Measurements from ENCODE around the gene AGPS. TPM values are rescaled to one million over a fixed set of nuclear protein-coding genes. Genes with fewer than 3 reads are reported as not detected.
"Not testable (repeated sequence)": the region's sequence is repeated elsewhere in the genome, so short reads cannot be mapped to it uniquely, and the experiment has no call there.

Gene AGPS
- 34.1 and 45.4 TPM in 2 replicates for total RNA-seq (2012; rRNA removed)

GRCh38 chr2:177392373-177393202 lies at the start of gene AGPS:
TSS of gene AGPS (plus strand) at chr2:177392773. CDS start at chr2:177392790, 17 bp downstream.
- no peaks in the 10 kb centered on the region for H3K27me3 ChIP-seq (ENCODE audit: control insufficient read depth, insufficient read depth, low read length)
- no peaks in the 10 kb centered on the region for H3K36me3 ChIP-seq (ENCODE audit: insufficient read depth, low read length)
- H3K4me2 ChIP-seq (ENCODE audit: low read length), result peak within 1 kb of the TSS; percentile 97
- no peaks in the 10 kb centered on the region for H3K9me3 ChIP-seq (replicated peaks; ENCODE audit: low read length)
- peak within 1 kb of the TSS; percentile 83 for H3K9ac ChIP-seq (ENCODE audit: low read depth, low read length)
- H3K4me3 ChIP-seq (ENCODE audit: low read length), result peak within 1 kb of the TSS; percentile 88
- H3K4me1 ChIP-seq (ENCODE audit: control insufficient read depth, insufficient read depth, low read length), result peaks cover 29% of the 10 kb centered on the region

DNA sequence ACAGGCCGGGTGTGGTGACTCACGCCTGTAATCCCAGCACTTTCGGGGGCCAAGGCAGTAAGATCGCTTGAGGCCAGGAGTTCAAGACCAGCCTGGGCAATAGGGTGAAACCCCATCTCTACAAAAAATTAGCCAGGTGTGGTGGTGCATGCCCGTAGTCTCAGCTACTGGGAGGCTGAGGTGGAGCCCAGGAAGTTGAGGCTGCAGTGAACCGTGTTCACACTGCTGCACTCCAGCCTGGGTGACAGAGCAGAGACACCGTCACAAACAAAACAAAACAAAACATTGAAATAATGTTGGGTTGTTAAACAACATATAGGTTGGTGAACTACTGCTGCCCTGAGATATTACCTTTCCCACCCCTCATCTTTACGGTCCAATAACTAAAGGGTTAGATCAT lies 48.8 kb upstream of the AGPS start:
- Histone ChIP-seq H3K9me3 (replicated peaks; ENCODE audit: low read length) (no peaks in the 10 kb centered on the region), H3K4me2 (ENCODE audit: low read length) (no peak overlapping the region), H3K36me3 (ENCODE audit: insufficient read depth, low read length) (no peaks in the 10 kb centered on the region), H3K4me3 (ENCODE audit: low read length) (no peak overlapping the region), H3K9ac (ENCODE audit: low read depth, low read length) (no peak overlapping the region), H3K4me1 (ENCODE audit: control insufficient read depth, insufficient read depth, low read length) (no peaks in the 10 kb centered on the region), H3K27me3 (ENCODE audit: control insufficient read depth, insufficient read depth, low read length) (no peaks in the 10 kb centered on the region)

DNA sequence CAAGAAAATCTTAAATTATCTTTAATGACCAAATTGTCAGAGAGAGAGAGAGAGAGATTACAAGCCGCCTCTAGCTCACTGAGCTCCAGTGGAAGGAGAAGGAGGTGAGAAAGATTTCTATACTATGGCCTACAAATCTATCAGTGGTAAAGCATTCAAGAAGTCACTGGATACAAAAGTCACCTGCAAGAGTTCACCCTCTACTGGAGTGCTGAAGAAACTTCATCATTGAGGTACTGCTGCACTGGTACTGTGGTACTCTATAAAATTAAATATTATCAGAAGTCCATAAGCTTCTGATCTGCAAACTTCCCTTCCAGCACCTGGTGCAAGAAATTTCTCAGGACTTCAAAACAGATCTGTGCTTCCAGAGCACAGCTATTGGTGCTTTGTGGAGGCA lies 48.3 kb upstream of the AGPS start:
- Histone ChIP-seq H3K36me3 (ENCODE audit: insufficient read depth, low read length) (no peaks in the 10 kb centered on the region), H3K9me3 (replicated peaks; ENCODE audit: low read length) (no peaks in the 10 kb centered on the region), H3K4me3 (ENCODE audit: low read length) (no peak overlapping the region), H3K27me3 (ENCODE audit: control insufficient read depth, insufficient read depth, low read length) (no peaks in the 10 kb centered on the region), H3K4me2 (ENCODE audit: low read length) (no peak overlapping the region), H3K9ac (ENCODE audit: low read depth, low read length) (no peak overlapping the region), H3K4me1 (ENCODE audit: control insufficient read depth, insufficient read depth, low read length) (no peaks in the 10 kb centered on the region)

- Histone ChIP-seq H3K36me3 (ENCODE audit: insufficient read depth, low read length) (no peaks in the 10 kb centered on the region), H3K27me3 (ENCODE audit: control insufficient read depth, insufficient read depth, low read length) (no peaks in the 10 kb centered on the region), H3K9ac (ENCODE audit: low read depth, low read length) (no peak overlapping the region), H3K4me3 (ENCODE audit: low read length) (no peak overlapping the region), H3K9me3 (replicated peaks; ENCODE audit: low read length) (no peaks in the 10 kb centered on the region), H3K4me1 (ENCODE audit: control insufficient read depth, insufficient read depth, low read length) (no peaks in the 10 kb centered on the region), H3K4me2 (ENCODE audit: low read length) (no peak overlapping the region)
These were observed 46.4 kb upstream of the AGPS start for GRCh38 chr2:177346192-177346591.

DNA sequence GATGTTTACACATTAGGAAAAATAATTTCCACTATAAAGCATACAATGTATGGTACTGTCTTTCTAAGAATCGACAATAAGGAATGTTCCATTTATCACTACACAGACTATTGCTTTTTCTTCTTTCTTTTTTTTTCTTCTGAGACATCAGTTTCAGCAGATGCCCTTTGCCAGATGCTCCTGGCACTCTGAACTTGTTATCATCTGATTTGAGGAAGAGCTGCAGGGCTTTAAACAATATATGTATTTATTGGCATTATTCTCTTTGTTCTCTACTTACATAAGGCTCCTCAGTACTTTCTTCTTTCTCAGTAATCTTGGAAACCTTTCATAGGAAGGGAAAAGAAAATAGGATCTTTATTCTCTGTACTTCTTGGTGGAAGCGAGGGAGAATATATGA lies 45.0 kb upstream of the AGPS start:
- no peak overlapping the region for H3K9ac ChIP-seq (ENCODE audit: low read depth, low read length)
- no peaks in the 10 kb centered on the region for H3K36me3 ChIP-seq (ENCODE audit: insufficient read depth, low read length)
- H3K27me3 ChIP-seq (ENCODE audit: control insufficient read depth, insufficient read depth, low read length), result no peaks in the 10 kb centered on the region
- H3K4me3 ChIP-seq (ENCODE audit: low read length), result no peak overlapping the region
- no peak overlapping the region for H3K4me2 ChIP-seq (ENCODE audit: low read length)
- no peaks in the 10 kb centered on the region for H3K4me1 ChIP-seq (ENCODE audit: control insufficient read depth, insufficient read depth, low read length)
- no peaks in the 10 kb centered on the region for H3K9me3 ChIP-seq (replicated peaks; ENCODE audit: low read length)

GRCh38 chr2:177348118-177348654 lies 44.4 kb upstream of the AGPS start:
- no peaks in the 10 kb centered on the region for H3K4me1 ChIP-seq (ENCODE audit: control insufficient read depth, insufficient read depth, low read length)
- H3K36me3 ChIP-seq (ENCODE audit: insufficient read depth, low read length), result no peaks in the 10 kb centered on the region
- no peak overlapping the region for H3K4me3 ChIP-seq (ENCODE audit: low read length)
- no peaks in the 10 kb centered on the region for H3K9me3 ChIP-seq (replicated peaks; ENCODE audit: low read length)
- H3K9ac ChIP-seq (ENCODE audit: low read depth, low read length), result no peak overlapping the region
- no peaks in the 10 kb centered on the region for H3K27me3 ChIP-seq (ENCODE audit: control insufficient read depth, insufficient read depth, low read length)
- no peak overlapping the region for H3K4me2 ChIP-seq (ENCODE audit: low read length)

DNA sequence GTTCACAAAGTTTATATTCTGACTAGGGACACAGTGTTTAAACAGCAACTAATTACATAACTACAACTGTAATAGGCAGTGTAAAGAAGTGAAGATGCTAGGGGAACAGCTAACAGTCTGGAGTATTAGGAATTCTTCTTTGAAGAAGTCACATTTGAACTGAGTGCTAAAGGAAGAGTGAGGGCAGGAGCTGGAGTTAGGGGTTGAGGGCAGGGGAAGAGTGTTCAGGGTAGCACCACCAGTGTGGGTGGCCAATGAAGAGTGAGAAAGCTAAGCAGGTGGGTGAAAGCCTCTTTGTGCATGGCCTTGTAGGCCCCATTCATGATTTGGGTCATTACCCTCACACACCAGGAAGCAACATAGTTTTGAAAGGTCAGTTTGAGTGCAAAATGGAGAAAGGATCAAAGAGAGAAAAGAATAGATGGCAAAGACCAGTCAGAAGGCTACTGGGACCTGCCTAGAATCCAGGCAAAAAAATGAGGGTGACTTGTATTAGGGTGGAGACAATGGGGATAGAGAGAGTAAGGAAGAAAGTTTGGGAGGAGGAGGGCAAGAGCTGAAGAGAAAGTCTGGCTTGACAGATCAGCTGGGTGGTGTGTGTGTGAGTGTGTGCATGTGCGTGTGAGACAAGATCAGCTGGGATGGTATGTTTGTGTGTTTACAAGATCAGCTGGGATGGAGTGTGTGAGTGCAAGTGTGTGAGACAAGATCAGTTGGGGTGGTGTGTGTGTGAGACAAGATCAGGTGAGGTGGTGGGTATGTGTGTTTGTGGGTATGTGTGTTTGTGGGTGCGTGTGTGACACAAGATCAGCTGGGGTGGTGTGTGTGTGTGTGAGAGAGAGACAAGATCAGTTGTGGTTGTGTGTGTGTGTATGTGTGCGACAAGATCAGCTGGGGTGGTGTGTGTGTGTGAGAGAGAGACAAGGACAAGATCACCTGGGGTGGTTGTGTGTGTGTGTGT lies 43.6 kb upstream of the AGPS start:
- H3K4me3 ChIP-seq (ENCODE audit: low read length), result no peak overlapping the region
- H3K9me3 ChIP-seq (replicated peaks; ENCODE audit: low read length), result no peaks in the 10 kb centered on the region
- H3K9ac ChIP-seq (ENCODE audit: low read depth, low read length), result no peak overlapping the region
- H3K27me3 ChIP-seq (ENCODE audit: control insufficient read depth, insufficient read depth, low read length), result no peaks in the 10 kb centered on the region
- no peaks in the 10 kb centered on the region for H3K36me3 ChIP-seq (ENCODE audit: insufficient read depth, low read length)
- H3K4me2 ChIP-seq (ENCODE audit: low read length), result no peak overlapping the region
- no peaks in the 10 kb centered on the region for H3K4me1 ChIP-seq (ENCODE audit: control insufficient read depth, insufficient read depth, low read length)

GRCh38 chr2:177350624-177351023 lies 41.9 kb upstream of the AGPS start:
- H3K4me1 ChIP-seq (ENCODE audit: control insufficient read depth, insufficient read depth, low read length); H3K9me3 ChIP-seq (replicated peaks; ENCODE audit: low read length); H3K27me3 ChIP-seq (ENCODE audit: control insufficient read depth, insufficient read depth, low read length); H3K4me3 ChIP-seq (ENCODE audit: low read length); H3K36me3 ChIP-seq (ENCODE audit: insufficient read depth, low read length); H3K9ac ChIP-seq (ENCODE audit: low read depth, low read length); H3K4me2 ChIP-seq (ENCODE audit: low read length): not testable (repeated sequence)

DNA sequence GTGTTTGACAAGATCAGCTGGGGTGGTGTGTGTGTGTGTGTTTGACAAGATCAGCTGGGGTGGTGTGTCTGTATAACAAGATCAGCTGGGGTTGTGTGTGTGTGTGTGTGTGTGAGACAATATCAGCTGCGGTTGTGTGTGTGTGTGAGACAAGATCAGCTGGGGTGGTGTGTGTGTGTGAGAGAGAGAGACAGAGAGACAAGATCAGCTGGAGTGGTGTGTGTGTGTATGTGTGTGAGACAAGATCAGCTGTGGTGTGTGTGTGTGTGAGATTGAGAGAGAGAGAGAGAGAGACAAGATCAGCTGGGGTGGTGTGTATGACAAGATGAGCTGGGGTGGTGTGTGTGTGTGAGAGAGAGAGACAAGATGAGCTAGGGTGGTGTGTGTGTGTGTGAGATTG lies 41.5 kb upstream of the AGPS start:
- H3K9me3 ChIP-seq (replicated peaks; ENCODE audit: low read length); H3K4me2 ChIP-seq (ENCODE audit: low read length); H3K4me1 ChIP-seq (ENCODE audit: control insufficient read depth, insufficient read depth, low read length); H3K27me3 ChIP-seq (ENCODE audit: control insufficient read depth, insufficient read depth, low read length); H3K4me3 ChIP-seq (ENCODE audit: low read length); H3K36me3 ChIP-seq (ENCODE audit: insufficient read depth, low read length); H3K9ac ChIP-seq (ENCODE audit: low read depth, low read length): not testable (repeated sequence)

DNA sequence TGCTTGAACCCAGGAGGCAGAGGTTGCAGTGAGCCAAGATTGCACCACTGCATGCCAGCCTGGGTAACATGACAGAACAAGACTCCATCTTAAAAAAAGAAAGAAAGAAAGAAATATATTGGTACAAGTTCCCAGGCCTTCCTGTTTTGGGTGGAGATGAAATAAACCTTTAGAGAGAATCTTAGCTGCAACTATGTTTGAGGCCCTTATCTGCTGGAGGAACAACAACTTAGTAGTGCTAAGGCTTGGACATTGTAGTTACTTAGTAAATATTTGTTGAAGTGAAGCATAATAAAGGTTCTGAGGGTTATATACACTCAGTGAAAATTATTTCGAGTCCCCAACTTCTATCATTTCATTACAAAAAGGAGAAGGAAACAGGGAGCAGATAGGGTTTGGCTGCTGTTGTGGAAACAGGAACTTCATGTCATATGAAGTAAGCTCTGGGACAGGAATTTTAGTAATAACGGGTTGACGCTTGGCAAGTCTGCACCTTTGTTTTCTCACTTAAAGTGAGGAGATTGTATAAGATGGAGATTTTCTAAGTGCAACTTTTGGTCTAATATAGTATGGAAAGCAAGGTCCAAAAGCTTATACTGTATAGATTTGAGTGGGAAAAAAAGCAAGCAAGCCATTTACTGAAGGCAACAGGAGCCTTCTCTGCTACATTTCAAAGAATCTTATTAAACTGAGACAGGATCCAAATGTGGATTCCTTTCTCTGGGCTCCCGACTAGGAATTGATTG lies 40.0 kb upstream of the AGPS start:
- no peaks in the 10 kb centered on the region for H3K4me1 ChIP-seq (ENCODE audit: control insufficient read depth, insufficient read depth, low read length)
- no peaks in the 10 kb centered on the region for H3K27me3 ChIP-seq (ENCODE audit: control insufficient read depth, insufficient read depth, low read length)
- H3K4me3 ChIP-seq (ENCODE audit: low read length), result no peak overlapping the region
- no peaks in the 10 kb centered on the region for H3K9me3 ChIP-seq (replicated peaks; ENCODE audit: low read length)
- H3K4me2 ChIP-seq (ENCODE audit: low read length), result no peak overlapping the region
- no peaks in the 10 kb centered on the region for H3K36me3 ChIP-seq (ENCODE audit: insufficient read depth, low read length)
- no peak overlapping the region for H3K9ac ChIP-seq (ENCODE audit: low read depth, low read length)

DNA sequence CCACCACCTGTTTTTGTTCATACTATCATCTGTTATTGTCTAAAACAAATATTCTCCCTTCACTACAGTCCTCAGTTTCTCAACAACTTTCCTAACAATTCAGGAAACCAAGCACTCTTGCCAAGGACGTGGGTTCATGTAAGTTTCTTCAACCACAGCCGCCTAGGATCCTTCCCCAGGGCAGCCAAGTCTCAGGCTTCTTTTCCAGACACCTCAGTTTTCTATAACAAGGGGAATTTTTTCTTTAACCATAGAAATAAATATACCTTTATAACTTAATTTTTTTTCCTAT lies 39.4 kb upstream of the AGPS start:
- no peaks in the 10 kb centered on the region for H3K27me3 ChIP-seq (ENCODE audit: control insufficient read depth, insufficient read depth, low read length)
- no peak overlapping the region for H3K4me3 ChIP-seq (ENCODE audit: low read length)
- no peak overlapping the region for H3K9ac ChIP-seq (ENCODE audit: low read depth, low read length)
- no peaks in the 10 kb centered on the region for H3K36me3 ChIP-seq (ENCODE audit: insufficient read depth, low read length)
- no peaks in the 10 kb centered on the region for H3K9me3 ChIP-seq (replicated peaks; ENCODE audit: low read length)
- H3K4me1 ChIP-seq (ENCODE audit: control insufficient read depth, insufficient read depth, low read length), result no peaks in the 10 kb centered on the region
- no peak overlapping the region for H3K4me2 ChIP-seq (ENCODE audit: low read length)
